ENCODE data around the gene EDEM2. TPM values are rescaled to one million over a fixed set of nuclear protein-coding genes. Genes with fewer than 3 reads are reported as not detected.
"Not testable (repeated sequence)": the region's sequence is repeated elsewhere in the genome, so short reads cannot be mapped to it uniquely, and the experiment has no call there.

Gene EDEM2
- total and polyA plus RNA-seq, 2 donors (not counting 1 experiment from before 2014, with no cell fraction given) = 28.1 to 30.4 TPM

DNA sequence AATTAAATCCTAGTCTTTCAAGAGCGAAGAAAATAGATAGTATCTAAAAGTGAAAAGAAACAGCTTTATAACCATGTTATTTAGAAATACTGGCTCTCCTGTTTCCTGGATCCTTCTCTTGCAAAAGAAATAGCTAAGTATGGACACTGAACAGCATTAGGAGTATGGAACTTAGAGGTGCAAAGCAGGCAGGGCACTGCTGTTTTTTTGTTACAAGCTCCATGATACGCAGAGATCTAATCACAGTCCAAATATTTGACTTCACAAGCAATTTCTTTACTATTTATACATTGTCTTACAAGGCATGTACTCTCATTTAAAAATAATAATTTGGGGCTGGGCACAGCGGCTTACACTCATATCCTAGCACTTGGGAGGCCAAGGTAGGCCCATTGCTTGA lies 62.1 kb downstream of the EDEM2 start:
- no peak for ATAC-seq (ENCODE audit: low read depth)
- Histone ChIP-seq H3K4me2 (replicated peaks; ENCODE audit: low read depth, low read length, poor library complexity, severe bottlenecking) (no peak overlapping the region), H3K4me3 (ENCODE audit: control extremely low read depth in 1 of 5, extremely low read depth in 1 of 5, insufficient read depth in 1 of 5, low read depth in 2 of 5, low read length in 4 of 5) (no peak overlapping the region), H4K20me1 (ENCODE audit: control insufficient read depth, insufficient read depth, low read length, poor library complexity, severe bottlenecking) (peaks cover 66% of the 10 kb centered on the region), H3K79me2 (ENCODE audit: control insufficient read depth, insufficient read depth, low read length) (peaks cover 94% of the 10 kb centered on the region), H3K9ac (ENCODE audit: low read length) (no peak overlapping the region), H3K4me1 (ENCODE audit: control insufficient read depth in 2 of 2, insufficient read depth in 2 of 2, low read length in 2 of 2) (no peaks in the 10 kb centered on the region), H3K27me3 (replicated peaks in 1 of 4; ENCODE audit: control extremely low read depth in 1 of 4, control insufficient read depth in 3 of 4, insufficient read depth in 4 of 4, low read length in 3 of 4) (no peaks in the 10 kb centered on the region), H3K36me3 (replicated peaks in 1 of 2; ENCODE audit: control extremely low read depth in 1 of 2, control insufficient read depth in 1 of 2, extremely low read depth in 1 of 2, insufficient read depth in 2 of 2, low read length in 1 of 2) (peaks cover 0 to 3% of the 10 kb centered on the region in 2 experiments), H3K9me3 (ENCODE audit: control extremely low read depth in 1 of 3, control insufficient read depth in 2 of 3, insufficient read depth in 1 of 3, low read length in 2 of 3) (no peaks in the 10 kb centered on the region), H2AFZ (ENCODE audit: insufficient read depth, low read depth, low read length, poor library complexity, severe bottlenecking) (no peak overlapping the region), H3K27ac (ENCODE audit: low read length in 2 of 2) (no peak overlapping the region)
- no CpG with 5 or more reads among the region's 3 CpGs for WGBS (ENCODE audit: insufficient coverage)
- POLR2A ChIA-PET = no interaction called here
- H3K27me3 Mint-ChIP-seq = no peaks in the 10 kb centered on the region
- intact Hi-C loops (cut with micrococcal nuclease) = no loop called here
- TF ChIP-seq, protein P1, sequence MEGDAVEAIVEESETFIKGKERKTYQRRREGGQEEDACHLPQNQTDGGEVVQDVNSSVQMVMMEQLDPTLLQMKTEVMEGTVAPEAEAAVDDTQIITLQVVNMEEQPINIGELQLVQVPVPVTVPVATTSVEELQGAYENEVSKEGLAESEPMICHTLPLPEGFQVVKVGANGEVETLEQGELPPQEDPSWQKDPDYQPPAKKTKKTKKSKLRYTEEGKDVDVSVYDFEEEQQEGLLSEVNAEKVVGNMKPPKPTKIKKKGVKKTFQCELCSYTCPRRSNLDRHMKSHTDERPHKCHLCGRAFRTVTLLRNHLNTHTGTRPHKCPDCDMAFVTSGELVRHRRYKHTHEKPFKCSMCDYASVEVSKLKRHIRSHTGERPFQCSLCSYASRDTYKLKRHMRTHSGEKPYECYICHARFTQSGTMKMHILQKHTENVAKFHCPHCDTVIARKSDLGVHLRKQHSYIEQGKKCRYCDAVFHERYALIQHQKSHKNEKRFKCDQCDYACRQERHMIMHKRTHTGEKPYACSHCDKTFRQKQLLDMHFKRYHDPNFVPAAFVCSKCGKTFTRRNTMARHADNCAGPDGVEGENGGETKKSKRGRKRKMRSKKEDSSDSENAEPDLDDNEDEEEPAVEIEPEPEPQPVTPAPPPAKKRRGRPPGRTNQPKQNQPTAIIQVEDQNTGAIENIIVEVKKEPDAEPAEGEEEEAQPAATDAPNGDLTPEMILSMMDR (IDR thresholded peaks at IDR 0.05) = no peak
- H3K4me1 Mint-ChIP-seq = peaks cover 30% of the 10 kb centered on the region
- no peak overlapping the region for H3K4me3 Mint-ChIP-seq
- no peak overlapping the region for H3K27ac Mint-ChIP-seq
- CTCF ChIA-PET = interaction anchor here (1.1 to 1.5 kb wide), 2 partner anchors 11 to 20 kb away, joined by 5 to 10 read pairs; no protein-coding TSS in a partner anchor
- DNase-seq = no peak
- H3K9me3 Mint-ChIP-seq (ENCODE audit: insufficient read depth) = no peaks in the 10 kb centered on the region

DNA sequence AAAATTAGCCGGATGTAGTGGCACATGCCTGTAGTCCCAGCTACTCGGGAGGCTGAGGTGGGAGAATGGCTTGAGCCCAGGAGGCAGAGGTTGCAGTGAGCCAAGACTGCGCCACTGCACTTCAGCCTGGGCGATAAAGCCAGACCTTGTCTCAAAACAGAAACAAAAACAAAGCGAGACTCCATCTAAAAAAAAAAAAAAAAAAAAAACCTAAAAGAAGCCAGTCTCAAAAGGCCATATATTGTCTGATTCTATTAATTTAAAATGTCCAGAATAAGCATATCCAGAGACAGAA lies 66.8 kb downstream of the EDEM2 start:
- H3K27me3 ChIP-seq (replicated peaks in 1 of 4; ENCODE audit: control extremely low read depth in 1 of 4, control insufficient read depth in 3 of 4, insufficient read depth in 4 of 4, low read length in 3 of 4); H3K9me3 Mint-ChIP-seq (ENCODE audit: insufficient read depth); H3K4me3 Mint-ChIP-seq; H3K27ac ChIP-seq (ENCODE audit: low read length in 2 of 2); intact Hi-C loops (cut with micrococcal nuclease); H3K27ac Mint-ChIP-seq; ATAC-seq (ENCODE audit: low read depth); H3K4me3 ChIP-seq (ENCODE audit: control extremely low read depth in 1 of 5, extremely low read depth in 1 of 5, insufficient read depth in 1 of 5, low read depth in 2 of 5, low read length in 4 of 5); POLR2A ChIA-PET; H3K9me3 ChIP-seq (ENCODE audit: control extremely low read depth in 1 of 3, control insufficient read depth in 2 of 3, insufficient read depth in 1 of 3, low read length in 2 of 3); DNase-seq; H3K4me1 ChIP-seq (ENCODE audit: control insufficient read depth in 2 of 2, insufficient read depth in 2 of 2, low read length in 2 of 2); H3K4me2 ChIP-seq (replicated peaks; ENCODE audit: low read depth, low read length, poor library complexity, severe bottlenecking); H3K9ac ChIP-seq (ENCODE audit: low read length); CTCF ChIA-PET; H2AFZ ChIP-seq (ENCODE audit: insufficient read depth, low read depth, low read length, poor library complexity, severe bottlenecking); H3K27me3 Mint-ChIP-seq: not testable (repeated sequence)
- WGBS (ENCODE audit: insufficient coverage) = no CpG with 5 or more reads among the region's 5 CpGs
- H3K36me3 ChIP-seq (replicated peaks in 1 of 2; ENCODE audit: control extremely low read depth in 1 of 2, control insufficient read depth in 1 of 2, extremely low read depth in 1 of 2, insufficient read depth in 2 of 2, low read length in 1 of 2) = peaks cover 10 to 17% of the 10 kb centered on the region in 2 experiments
- peaks cover 15% of the 10 kb centered on the region for H3K4me1 Mint-ChIP-seq
- peaks cover 82% of the 10 kb centered on the region for H3K79me2 ChIP-seq (ENCODE audit: control insufficient read depth, insufficient read depth, low read length)
- H4K20me1 ChIP-seq (ENCODE audit: control insufficient read depth, insufficient read depth, low read length, poor library complexity, severe bottlenecking) = peaks cover 71% of the 10 kb centered on the region
